Ovary (tissue), 9 donors: ENCODE results near the gene MAP2K6. TPM values are rescaled to one million over a fixed set of nuclear protein-coding genes. Genes with fewer than 3 reads are reported as not detected.

Experiments used
- DNase-seq, 5 donors: peaks; one replicate each; pipeline ENCODE4 v3.0.0-alpha.2; 2019 to 2020
- H3K27ac ChIP-seq, 2 donors: fragments of 200-600 bp; one replicate each; pipeline versions ENCODE4 v1.5.1 to v1.8.0; 2019 to 2022
- H3K27me3 ChIP-seq: fragments of 200-600 bp; one replicate; pipeline ENCODE4 v1.8.0; 2022
- H3K36me3 ChIP-seq: fragments of 200-600 bp; sonication (generic); one replicate; pipeline ENCODE4 v1.5.1; 2019
- H3K4me1 ChIP-seq: one replicate; pipeline ENCODE4 v1.8.1; 2013; ENCODE audit warnings: mild to moderate bottlenecking, moderate library complexity; ENCODE audit not compliant: insufficient read depth
- H3K4me3 ChIP-seq: fragments of 200-600 bp; sonication (generic); one replicate; pipeline ENCODE4 v1.5.1; 2017
- H3K9me3 ChIP-seq, 2 donors: fragments of 200-600 bp in 1 of 2; sonication (generic) in 1 of 2; one replicate each; pipeline versions ENCODE4 v1.5.1 to v1.8.1; 2013 to 2019; ENCODE audit warnings: mild to moderate bottlenecking in 1 of 2, moderate library complexity in 1 of 2
- CTCF ChIP-seq, 3 donors: fragments of 450-650 bp in 2 of 3; fragments of 200-600 bp in 1 of 3; IDR thresholded peaks; one replicate each; pipeline versions ENCODE4 v1.5.1 to v1.8.0; 2016 to 2022; ENCODE audit warnings: antibody characterized with exemption in 3 of 3, mild to moderate bottlenecking in 1 of 3
- EP300 ChIP-seq: sonication (generic); formaldehyde crosslinking; IDR thresholded peaks from one replicate; pipeline ENCODE4 v1.6.1; 2017; ENCODE audit warnings: antibody characterized with exemption
- POLR2A ChIP-seq: fragments of 450-650 bp; IDR thresholded peaks from one replicate; pipeline ENCODE4 v1.6.1; 2017; ENCODE audit warnings: antibody characterized with exemption, mild to moderate bottlenecking, moderate library complexity
- WGBS, 3 donors: extraction: QIAGEN DNeasy Blood & Tissue Kit in 1 of 3; methylation state at CpG; one replicate each; pipeline versions ENCODE4 v1.1.5 to v1.1.7; 2013 to 2017; 5-methylcytosine and 5-hydroxymethylcytosine counted together
- intact Hi-C, 4 donors: fragments of 100-400 bp; cut with DNase I; formaldehyde crosslinking; loops; one replicate each; pipeline versions ENCODE4 v1.11.0 to v1.15.1; 2022 to 2023
- polyA plus RNA-seq, 2 donors: library from polyadenylated mRNA; stranded (reverse); fragments of 200-250 nt in 1 of 2; fragments of 350-450 nt in 1 of 2; fragmentation: Illumina TruSeq in 1 of 2; extraction: RNeasy Lipid Tissue Mini Kit (QIAGEN cat#74804) in 1 of 2; gene quantifications; one replicate each; pipeline ENCODE4 v1.2.3, GENCODE V29; 2013 to 2014
- total RNA-seq, 7 donors: library from RNA; depleted of rRNA in 2 of 7; stranded (reverse); fragments of >200 nt in 2 of 7; fragmentation: NEBNext Ultra II Directional in 3 of 7; extraction: Animal tissue kit (Norgen Biotek cat#: 25700) in 3 of 7; gene quantifications; one replicate each; pipeline versions ENCODE4 v1.1.0 to v1.2.4, GENCODE V29; 2016 to 2023
- donor health status: DM: no; HTN: no; CAD: no; lungs with moderate emphysema.
- donor health status: DM: no; HTN: no; CAD: no.
- donor health status: Bipolar disorder and iron deficiency.
- donor health status: DM: yes; HTN: yes; CAD: no.
- donor health status: DM: no; HTN: no; CAD: no.
- donor health status: DM: yes; HTN: yes; CAD: no.

MAP2K6 gene
- total and polyA plus RNA-seq, 9 donors, result 1.0 to 8.4 (median 3.5) TPM

DNA sequence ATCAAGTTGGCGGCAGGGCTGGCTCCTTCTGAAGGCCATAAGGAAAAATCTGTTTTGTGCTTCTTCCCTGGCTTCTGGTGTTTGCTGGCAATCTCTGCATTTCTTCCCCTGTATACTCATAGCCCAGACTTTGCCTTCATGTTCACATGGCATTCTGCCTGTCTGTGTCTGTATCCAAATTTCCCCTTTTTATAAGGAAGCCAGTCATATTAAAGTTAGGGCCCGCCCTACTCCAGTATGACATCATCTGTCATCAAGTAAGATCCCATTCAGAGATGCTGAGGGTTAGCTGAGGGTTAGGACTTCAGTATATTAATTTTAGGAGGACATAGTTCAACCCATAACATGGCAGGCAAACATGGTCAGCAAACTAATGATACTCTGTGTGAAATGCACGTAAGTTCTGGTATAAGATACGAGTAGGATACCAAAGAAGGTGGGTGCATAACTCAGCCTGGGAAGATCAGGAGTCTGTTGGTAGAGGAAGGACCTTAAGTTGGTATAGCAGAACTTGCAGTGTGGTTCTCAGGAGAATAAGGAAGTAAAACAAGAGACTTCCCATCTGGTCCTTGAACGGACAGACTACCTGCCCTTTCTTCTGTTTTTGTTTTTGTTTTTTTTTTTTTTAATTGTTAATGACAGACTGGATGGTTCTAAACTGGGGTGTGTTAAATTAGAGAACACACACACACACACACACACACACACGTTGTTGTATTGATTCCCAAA is 13.9 kb downstream of the MAP2K6 start:
- DNase-seq, result no peak
- no peaks in the 10 kb centered on the region for H3K27me3 ChIP-seq
- H3K9me3 ChIP-seq, result no peaks in the 10 kb centered on the region
- no peak overlapping the region for H3K4me3 ChIP-seq
- H3K36me3 ChIP-seq, result no peaks in the 10 kb centered on the region
- TF ChIP-seq CTCF (IDR thresholded peaks at IDR 0.05) (no peak), EP300 (no peak), POLR2A (no peak)
- 75 to 92% (median 75%) methylated on average over 6 of the region's 6 CpGs for WGBS, 3 donors
- no peak overlapping the region for H3K27ac ChIP-seq
- intact Hi-C loops, result no loop called here
- no peaks in the 10 kb centered on the region for H3K4me1 ChIP-seq

DNA sequence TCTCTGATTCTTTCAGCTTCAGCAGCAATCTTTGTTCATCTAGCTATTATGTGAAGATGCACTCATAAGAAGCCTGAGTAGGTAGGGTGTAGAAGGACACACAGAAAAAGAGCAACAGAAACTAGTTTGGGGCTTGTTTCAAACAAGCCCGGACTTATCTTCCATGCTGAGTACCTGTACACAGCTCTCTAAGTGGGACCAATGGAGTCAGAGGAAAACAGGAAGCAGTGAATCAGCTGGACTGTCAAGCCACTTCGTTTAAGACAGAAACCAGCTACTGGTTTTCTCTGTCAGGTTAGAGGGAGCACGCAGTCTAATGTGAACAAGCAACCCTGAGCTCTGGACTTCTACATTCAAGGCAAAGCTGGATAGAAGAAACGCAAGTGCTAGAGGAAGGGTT is 16.0 kb downstream of the MAP2K6 start:
- DNase-seq, result no peak
- Histone ChIP-seq H3K4me1 (no peaks in the 10 kb centered on the region), H3K27ac (no peak overlapping the region), H3K36me3 (no peaks in the 10 kb centered on the region), H3K9me3 (no peaks in the 10 kb centered on the region), H3K27me3 (no peaks in the 10 kb centered on the region), H3K4me3 (no peak overlapping the region)
- TF ChIP-seq CTCF (IDR thresholded peaks at IDR 0.05) (no peak), EP300 (no peak), POLR2A (no peak)
- WGBS, 3 donors, result 55 to 58% (median 57%) methylated on average over 4 of the region's 4 CpGs
- intact Hi-C loops, result no loop called here

DNA sequence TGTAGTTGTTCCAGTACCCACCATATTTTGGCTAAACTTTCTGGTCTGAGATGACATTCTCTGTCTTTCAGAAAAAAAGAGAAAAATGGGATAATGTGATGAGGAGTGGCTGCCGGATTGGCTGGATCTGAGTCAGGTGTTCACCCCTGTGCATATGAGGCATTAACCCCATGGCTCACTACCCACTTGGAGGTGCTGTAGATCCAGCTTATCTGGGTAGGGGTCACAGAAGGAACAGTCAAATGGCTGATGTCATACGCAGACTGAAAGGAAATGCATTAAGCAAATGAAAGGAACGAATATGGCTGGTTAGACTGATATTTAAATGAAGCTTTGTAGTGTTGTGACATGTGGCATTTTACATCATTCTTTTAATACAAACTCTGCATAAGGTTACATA is 17.3 kb downstream of the MAP2K6 start:
- H3K9me3 ChIP-seq, result no peaks in the 10 kb centered on the region
- H3K4me3 ChIP-seq, result no peak overlapping the region
- intact Hi-C loops, result no loop called here
- no peak for DNase-seq
- H3K36me3 ChIP-seq, result no peaks in the 10 kb centered on the region
- H3K27ac ChIP-seq, result no peak overlapping the region
- no peaks in the 10 kb centered on the region for H3K27me3 ChIP-seq
- 95 to 97% (median 96%) methylated on average over 3 of the region's 3 CpGs for WGBS, 3 donors
- no peaks in the 10 kb centered on the region for H3K4me1 ChIP-seq
- no peak for TF ChIP-seq CTCF (IDR thresholded peaks at IDR 0.05)
- TF ChIP-seq POLR2A, result no peak
- no peak for TF ChIP-seq EP300

GRCh38 chr17:69433093-69433492 is 18.6 kb downstream of the MAP2K6 start:
- H3K27ac ChIP-seq, result no peak overlapping the region
- no peak for TF ChIP-seq CTCF (IDR thresholded peaks at IDR 0.05)
- intact Hi-C loops, result no loop called here
- no peaks in the 10 kb centered on the region for H3K36me3 ChIP-seq
- H3K27me3 ChIP-seq, result no peaks in the 10 kb centered on the region
- no peak overlapping the region for H3K4me3 ChIP-seq
- no peaks in the 10 kb centered on the region for H3K9me3 ChIP-seq
- WGBS, 3 donors, result 93 to 95% (median 94%) methylated on average over 3 of the region's 3 CpGs
- no peaks in the 10 kb centered on the region for H3K4me1 ChIP-seq
- DNase-seq, result no peak
